HG03280 (cell line): ENCODE results near the gene KLHL18.

Experiments
- ATAC-seq: cut with Tn5 transposase; IDR thresholded peaks from one replicate; pipeline ENCODE4 v1.9.1; 2021; ENCODE audit warnings: mild to moderate bottlenecking, moderate library complexity; ENCODE audit not compliant: unreplicated experiment

The KLHL18 gene

DNA sequence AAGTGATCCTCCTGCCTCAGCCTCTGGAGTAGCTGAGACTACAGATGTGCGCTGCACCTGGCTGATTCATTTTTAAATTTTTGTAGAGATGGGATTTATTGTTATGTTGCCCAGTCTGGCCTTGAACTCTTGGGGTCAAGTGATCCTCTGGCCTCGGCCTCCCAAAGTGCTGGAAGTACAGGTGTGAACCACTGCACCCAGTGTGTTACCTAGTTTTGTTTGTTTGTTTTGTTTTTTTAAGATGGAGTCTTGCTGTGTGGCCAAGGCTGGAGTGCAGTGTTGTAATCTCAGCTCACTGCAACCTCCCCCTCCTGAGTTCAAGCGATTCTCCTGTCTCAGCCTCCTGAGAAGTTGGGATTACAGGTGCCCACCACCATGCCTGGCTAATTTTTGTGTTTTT lies 110.2 kb downstream of the KLHL18 start:
- ATAC-seq = no peak

DNA sequence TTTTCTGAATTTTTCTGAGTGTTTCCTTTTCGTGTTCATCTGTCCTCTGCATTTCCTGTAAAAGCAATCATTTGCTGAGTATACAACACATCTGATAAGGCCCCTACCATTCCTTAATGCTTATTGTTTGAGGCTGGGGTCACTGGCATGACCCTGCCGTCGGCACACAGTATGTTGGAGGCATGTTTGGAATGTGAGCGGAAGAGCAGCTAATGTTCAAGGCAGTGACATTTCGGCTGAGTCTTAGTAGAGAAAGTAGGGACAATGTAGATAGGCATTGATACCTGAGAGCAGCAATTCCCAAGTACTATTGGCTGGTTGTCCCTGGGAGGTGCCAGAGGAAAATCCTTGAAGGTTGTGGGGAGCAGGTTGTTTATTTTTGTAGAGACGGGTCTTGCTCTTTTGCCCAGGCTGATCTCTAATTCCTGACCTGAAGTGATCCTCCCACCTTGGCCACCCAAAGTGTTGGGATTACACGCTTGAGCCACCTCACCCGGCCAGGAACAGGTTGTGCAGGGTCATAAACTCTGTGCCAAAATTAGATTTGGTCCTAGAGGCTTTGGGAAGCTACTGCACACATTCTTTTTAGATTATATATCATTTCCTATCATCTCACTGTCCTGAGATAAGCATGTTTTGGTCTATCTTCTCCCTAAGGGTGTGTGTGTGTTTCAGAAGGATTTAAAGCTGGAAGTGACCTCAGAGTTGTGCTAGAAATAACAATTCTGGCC lies 111.6 kb downstream of the KLHL18 start:
- no peak for ATAC-seq

DNA sequence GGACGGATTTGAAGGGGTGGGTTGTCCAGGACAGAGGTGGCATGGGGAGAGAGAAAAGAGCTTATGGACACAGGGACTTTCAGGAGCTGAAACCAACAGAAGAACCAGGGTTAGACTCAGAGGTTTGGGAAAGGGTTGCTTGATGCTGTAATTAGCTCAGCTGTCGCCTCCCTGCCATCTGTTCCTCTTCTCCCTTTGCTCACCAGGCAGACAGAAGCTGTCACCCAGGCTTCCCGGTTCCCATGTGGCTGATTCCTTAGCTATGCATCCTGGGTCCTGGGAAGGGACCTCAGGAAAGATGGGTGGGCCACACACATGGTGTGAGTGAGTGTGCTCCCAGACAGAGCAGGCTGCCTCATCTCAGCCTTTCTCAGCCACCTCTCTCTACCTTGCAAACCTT lies 112.1 kb downstream of the KLHL18 start:
- no peak for ATAC-seq
